WTC11 (cell line): Measurements from ENCODE around the gene STK11. TPM values are rescaled to one million over a fixed set of nuclear protein-coding genes. Genes with fewer than 3 reads are reported as not detected.

ENCODE experiments used
- ATAC-seq: fragments of 200-7000 bp; cut with Tn5 transposase; 2 replicates; pipeline ENCODE4 v1.10.0; 2021; ENCODE audit warnings: mild to moderate bottlenecking, moderate library complexity
- CTCF ChIA-PET: fragments of 300-600 bp; sonication (Branson Sonifier 250); formaldehyde crosslinking; loops from one replicate; lab custom pipeline; 2021; ENCODE audit warnings: antibody characterized with exemption; lab: Charles Lee
- POLR2A ChIA-PET: fragments of 350-600 bp; sonication (Branson Sonifier 250); formaldehyde crosslinking; loops from one replicate; lab custom pipeline; 2021; ENCODE audit warnings: antibody characterized with exemption; lab: Charles Lee
- DNase-seq: peaks from one replicate; pipeline ENCODE4 v3.0.0; 2021; ENCODE audit warnings: low spot score
- H3K27ac Mint-ChIP-seq: 2 replicates; pipeline ENCODE4 v1.8.0; 2021; ENCODE audit warnings: mixed read lengths
- H3K27me3 Mint-ChIP-seq: 2 replicates; pipeline ENCODE4 v1.8.0; 2021; ENCODE audit warnings: low read depth, mild to moderate bottlenecking, moderate library complexity, mixed read lengths
- H3K36me3 Mint-ChIP-seq: 2 replicates; pipeline ENCODE4 v1.8.0; 2021; ENCODE audit warnings: mixed read lengths
- H3K4me1 Mint-ChIP-seq: 2 replicates; pipeline ENCODE4 v1.8.0; 2022; ENCODE audit warnings: mixed read lengths
- H3K4me3 Mint-ChIP-seq: 2 replicates; pipeline ENCODE4 v1.8.0; 2021; ENCODE audit warnings: mild to moderate bottlenecking, moderate library complexity, mixed read lengths
- H3K9me3 Mint-ChIP-seq: 2 replicates; pipeline ENCODE4 v1.8.0; 2021; ENCODE audit warnings: mixed read lengths
- ATF2 ChIP-seq: sonication (generic); formaldehyde crosslinking; IDR thresholded peaks from 2 replicates; pipeline ENCODE4 v1.8.1; 2022; ENCODE audit warnings: low read depth, missing genetic modification reagents, borderline replicate concordance
- CTCF ChIP-seq: fragments of 200-600 bp; IDR thresholded peaks from 2 replicates; pipeline ENCODE4 v1.8.0; 2022; ENCODE audit warnings: antibody characterized with exemption
- ERG ChIP-seq: fragments of 250-450 bp; sonication (Bioruptor Pico); IDR thresholded peaks from 2 replicates; pipeline ENCODE4 v1.8.0; 2021; ENCODE audit warnings: mild to moderate bottlenecking
- FOXJ3 ChIP-seq: sonication (generic); formaldehyde crosslinking; IDR thresholded peaks from 2 replicates; pipeline ENCODE4 v1.9.0; 2021; ENCODE audit warnings: missing genetic modification reagents, mild to moderate bottlenecking, borderline replicate concordance
- FOXK1 ChIP-seq: sonication (generic); formaldehyde crosslinking; IDR thresholded peaks from 2 replicates; pipeline ENCODE4 v1.8.0; 2022; ENCODE audit warnings: mild to moderate bottlenecking, moderate library complexity, missing genetic modification reagents
- FOXP1 ChIP-seq: sonication (generic); formaldehyde crosslinking; IDR thresholded peaks from 2 replicates; pipeline ENCODE4 v1.8.0; 2022; ENCODE audit warnings: missing genetic modification reagents, mild to moderate bottlenecking, moderate library complexity, borderline replicate concordance
- FOXP4 ChIP-seq: sonication (generic); formaldehyde crosslinking; IDR thresholded peaks from 2 replicates; pipeline ENCODE4 v1.8.0; 2022; ENCODE audit warnings: mild to moderate bottlenecking, missing genetic modification reagents
- GRHL2 ChIP-seq: fragments of 250-450 bp; sonication (Bioruptor Pico); IDR thresholded peaks from 2 replicates; pipeline ENCODE4 v1.8.0; 2022; ENCODE audit warnings: mild to moderate bottlenecking, moderate library complexity; ENCODE audit not compliant: insufficient replicate concordance, severe bottlenecking
- GTF2I ChIP-seq: fragments of 250-450 bp; sonication (Bioruptor Pico); conservative IDR thresholded peaks from 2 replicates; pipeline ENCODE4 v1.4.0; 2021; ENCODE audit warnings: mild to moderate bottlenecking
- NFE2L1 ChIP-seq: sonication (generic); formaldehyde crosslinking; IDR thresholded peaks from 2 replicates; pipeline ENCODE4 v1.8.1; 2023; ENCODE audit warnings: missing genetic modification reagents
- NR1H2 ChIP-seq: sonication (generic); formaldehyde crosslinking; IDR thresholded peaks from 2 replicates; pipeline ENCODE4 v1.9.0; 2021; ENCODE audit warnings: mild to moderate bottlenecking, moderate library complexity, missing genetic modification reagents
- ZNF671 ChIP-seq: fragments of 250-450 bp; sonication (Bioruptor Pico); IDR thresholded peaks from 2 replicates; pipeline ENCODE4 v1.8.0; 2021; ENCODE audit warnings: mild to moderate bottlenecking
- total RNA-seq: library from RNA; stranded (reverse); gene quantifications from 3 replicates; pipeline ENCODE4 v1.2.3, GENCODE V29; 2021

STK11 gene
- total RNA-seq, 1 experiment from 2014 or later: 112 TPM

DNA sequence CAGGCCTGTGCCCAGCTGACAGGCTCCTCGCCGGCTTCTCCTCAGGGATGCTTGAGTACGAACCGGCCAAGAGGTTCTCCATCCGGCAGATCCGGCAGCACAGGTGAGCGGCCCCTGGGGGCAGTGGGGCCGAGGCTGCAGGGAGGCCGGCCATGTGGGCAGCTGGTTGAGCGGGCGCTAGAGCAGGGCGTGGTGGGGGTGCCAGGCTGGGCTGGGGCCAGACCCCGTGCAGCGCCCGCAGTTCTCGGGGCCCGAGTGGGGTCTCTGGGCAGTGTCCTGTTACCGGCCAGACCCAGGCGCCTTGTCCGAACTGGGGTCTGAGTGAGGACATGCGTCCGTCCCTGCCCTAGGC, 16.3 kb downstream of the STK11 start:
- Mint-ChIP-seq H3K9me3 (no peaks in the 10 kb centered on the region), H3K4me1 (peaks cover 13% of the 10 kb centered on the region), H3K27ac (no peak overlapping the region)
- CTCF ChIA-PET: interaction anchor here (0.8 to 4.0 kb wide), 12 partner anchors 15 to 193 kb away, joined by 3 to 46 read pairs (median 5); partner anchors contain the start of gene CBARP
- no peak for ATAC-seq
- TF ChIP-seq ATF2 (CRISPR knock-in tag) (no peak), FOXJ3 (CRISPR knock-in tag) (no peak), FOXP4 (no peak), GTF2I (CRISPR knock-in tag) (no peak), FOXK1 (CRISPR knock-in tag) (no peak)
- TF ChIP-seq, all 79 proteins: peak for 0
- no peaks in the 10 kb centered on the region for H3K27me3 Mint-ChIP-seq
- POLR2A ChIA-PET: interaction anchor here (0.6 kb wide), 1 partner anchor 190 kb away, joined by 3 read pairs; no protein-coding TSS in a partner anchor
- H3K4me3 Mint-ChIP-seq: no peak overlapping the region
- DNase-seq: no peak
- peaks cover 3% of the 10 kb centered on the region; the same call in 1 of the 2 replicates for H3K36me3 Mint-ChIP-seq

DNA sequence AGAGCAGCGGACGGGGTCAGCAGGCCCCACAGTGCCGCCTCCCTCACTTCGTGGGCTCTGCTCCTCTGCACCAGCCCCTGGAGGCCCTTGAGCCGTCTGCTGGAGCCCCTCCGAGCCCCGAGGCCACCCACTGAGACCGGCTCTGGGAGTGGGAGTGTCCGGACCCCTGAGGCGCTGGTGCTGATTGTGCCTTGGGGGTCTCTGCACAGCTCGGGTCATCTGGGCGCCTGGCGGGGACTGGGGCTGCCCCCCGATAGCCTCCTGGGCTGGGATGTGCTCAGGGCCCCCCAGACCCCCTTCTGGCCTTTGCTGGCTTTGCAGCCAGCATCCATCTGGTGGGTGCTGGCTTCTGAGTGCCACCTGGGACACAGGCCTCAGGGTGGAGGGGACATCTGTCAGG, 16.8 kb downstream of the STK11 start:
- Mint-ChIP-seq H3K27me3 (no peaks in the 10 kb centered on the region), H3K27ac (no peak overlapping the region), H3K9me3 (no peaks in the 10 kb centered on the region), H3K4me1 (peaks cover 8% of the 10 kb centered on the region), H3K36me3 (peaks cover 3% of the 10 kb centered on the region; the same call in 1 of the 2 replicates), H3K4me3 (no peak overlapping the region)
- ChIA-PET POLR2A (no interaction called here), CTCF (interaction anchor here (0.6 to 4.0 kb wide), 25 partner anchors 9 to 194 kb away, joined by 3 to 46 read pairs (median 4); partner anchors contain the start of genes CBARP, CIRBP and GPX4)
- DNase-seq (no peak), ATAC-seq (no peak)
- TF ChIP-seq ZNF671: no peak
- no peak for TF ChIP-seq NFE2L1
- 0 out of 2 replicates have a peak, but pooled peaks have one; percentile 10 for TF ChIP-seq CTCF

DNA sequence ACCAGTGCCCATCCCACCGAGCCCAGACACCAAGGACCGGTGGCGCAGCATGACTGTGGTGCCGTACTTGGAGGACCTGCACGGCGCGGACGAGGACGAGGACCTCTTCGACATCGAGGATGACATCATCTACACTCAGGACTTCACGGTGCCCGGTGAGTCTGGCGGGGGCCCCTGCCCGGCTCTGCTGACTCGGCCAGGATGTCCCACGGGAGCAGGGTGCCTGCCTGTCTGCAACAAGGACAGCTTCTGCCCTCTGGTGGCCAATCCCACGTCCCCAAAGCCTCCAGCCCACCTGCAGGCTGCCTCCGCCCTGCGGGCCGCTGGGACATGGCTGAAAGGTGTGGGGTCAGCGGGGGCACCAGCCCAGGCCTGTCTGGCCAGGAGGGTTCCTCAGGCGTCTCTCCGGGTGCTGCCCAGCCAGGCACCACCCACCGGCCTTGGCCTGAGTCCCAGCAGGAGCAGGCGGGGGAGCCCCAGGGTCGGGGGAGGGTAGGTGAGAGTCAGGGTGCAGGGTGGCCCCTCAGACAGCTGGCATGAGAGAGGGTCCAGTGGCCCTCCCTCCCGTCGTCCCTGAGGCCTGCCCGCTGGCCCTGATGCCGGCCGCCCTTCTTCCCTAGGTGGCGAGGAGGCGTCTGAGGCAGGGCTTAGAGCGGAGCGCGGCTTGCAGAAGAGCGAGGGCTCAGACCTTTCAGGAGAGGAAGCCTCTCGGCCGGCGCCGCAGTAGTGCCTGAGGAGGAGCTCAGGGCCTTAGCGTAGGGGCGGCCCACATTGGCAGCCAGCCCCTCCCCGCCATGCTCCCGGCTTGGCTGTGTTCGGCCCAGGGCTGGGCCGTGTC, 17.7 kb downstream of the STK11 start:
- ChIA-PET CTCF (interaction anchor here (0.6 to 4.0 kb wide), 27 partner anchors 9 to 197 kb away, joined by 3 to 46 read pairs (median 4); partner anchors contain the start of genes CBARP, CIRBP, CNN2 and FAM174C), POLR2A (no interaction called here)
- H3K36me3 Mint-ChIP-seq: peaks cover under 1% of the 10 kb centered on the region; the same call in 1 of the 2 replicates
- no peak for TF ChIP-seq GTF2I (CRISPR knock-in tag)
- TF ChIP-seq ERG (CRISPR knock-in tag): no peak
- TF ChIP-seq FOXP1: peak; percentile 25; the same call in 1 of the 2 replicates
- TF ChIP-seq NR1H2 (CRISPR knock-in tag): no peak
- no peak for TF ChIP-seq GRHL2
- peaks cover under 1% of the 10 kb centered on the region for H3K4me1 Mint-ChIP-seq
- DNase-seq: peak; percentile 78
- no peaks in the 10 kb centered on the region for H3K27me3 Mint-ChIP-seq
- H3K4me3 Mint-ChIP-seq: no peak overlapping the region
- ATAC-seq: peak; percentile 51
- peak overlapping the region; percentile 32; the same call in 1 of the 2 replicates for H3K27ac Mint-ChIP-seq
- H3K9me3 Mint-ChIP-seq: no peaks in the 10 kb centered on the region
